HG03457 (cell line): ENCODE results near the gene FAM151A.
"Not testable (repeated sequence)": the region's sequence is repeated elsewhere in the genome, so short reads cannot be mapped to it uniquely, and the experiment has no call there.

Experiments
- ATAC-seq: cut with Tn5 transposase; IDR thresholded peaks from one replicate; pipeline ENCODE4 v1.9.1; 2021; ENCODE audit warnings: moderate number of reproducible peaks; ENCODE audit not compliant: unreplicated experiment

Gene FAM151A

DNA sequence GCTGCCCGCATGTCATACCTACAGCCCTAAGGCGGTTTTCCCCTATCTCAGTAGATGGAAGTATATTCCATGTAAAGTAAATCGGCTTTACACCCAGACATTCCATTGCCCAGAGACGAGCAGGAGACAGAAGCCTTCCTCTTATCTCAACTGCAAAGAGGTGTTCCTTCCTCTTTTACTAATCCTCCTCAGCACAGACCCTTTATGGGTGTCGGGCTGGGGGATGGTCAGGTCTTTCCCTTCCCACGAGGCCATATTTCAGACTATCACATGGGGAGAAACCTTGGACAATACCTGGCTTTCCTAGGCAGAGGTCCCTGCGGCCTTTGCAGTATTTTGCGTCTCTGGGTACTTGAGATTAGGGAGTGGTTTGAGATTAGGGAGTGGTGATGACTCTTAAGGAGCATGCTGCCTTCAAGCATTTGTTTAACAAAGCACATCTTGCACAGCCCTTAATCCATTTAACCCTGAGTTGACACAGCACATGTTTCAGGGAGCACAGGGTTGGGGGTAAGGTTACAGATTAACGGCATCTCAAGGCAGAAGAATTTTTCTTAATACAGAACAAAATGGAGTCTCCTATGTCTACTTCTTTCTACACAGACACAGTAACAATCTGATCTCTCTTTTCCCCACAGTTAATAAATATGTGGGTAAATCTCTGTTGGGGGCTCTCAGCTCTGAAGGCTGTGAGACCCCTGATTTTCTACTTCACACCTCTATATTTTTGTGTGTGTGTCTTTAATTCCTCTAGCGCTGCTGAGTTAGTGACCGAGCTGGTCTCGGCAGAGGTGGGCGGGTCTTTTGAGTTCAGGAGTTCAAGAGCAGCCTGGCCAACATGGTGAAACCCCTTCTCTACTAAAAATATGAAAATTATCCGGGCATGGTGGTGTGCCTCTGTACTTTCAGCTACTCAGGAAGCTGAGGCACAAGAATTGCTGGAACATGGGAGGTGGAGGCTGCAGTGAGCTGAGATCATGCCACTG lies 13.4 kb upstream of the FAM151A start:
- ATAC-seq: not testable (repeated sequence)

DNA sequence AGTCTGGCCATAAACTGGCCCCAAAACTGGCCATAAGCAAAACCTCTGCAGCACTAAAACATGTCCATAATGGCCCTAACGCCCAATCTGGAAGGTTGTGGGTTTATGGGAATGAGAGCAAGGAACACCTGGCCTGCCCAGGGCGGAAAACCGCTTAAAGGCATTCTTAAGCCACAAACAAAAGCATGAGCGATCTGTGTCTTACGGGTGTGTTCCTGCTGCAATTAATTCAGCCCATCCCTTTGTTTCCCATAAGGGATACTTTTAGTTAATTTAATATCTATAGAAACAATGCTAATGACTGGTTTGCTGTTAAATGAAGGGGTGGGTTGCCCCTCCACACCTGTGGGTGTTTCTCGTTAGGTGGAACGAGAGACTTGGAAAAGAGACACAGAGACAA lies 12.5 kb upstream of the FAM151A start:
- not testable (repeated sequence) for ATAC-seq

DNA sequence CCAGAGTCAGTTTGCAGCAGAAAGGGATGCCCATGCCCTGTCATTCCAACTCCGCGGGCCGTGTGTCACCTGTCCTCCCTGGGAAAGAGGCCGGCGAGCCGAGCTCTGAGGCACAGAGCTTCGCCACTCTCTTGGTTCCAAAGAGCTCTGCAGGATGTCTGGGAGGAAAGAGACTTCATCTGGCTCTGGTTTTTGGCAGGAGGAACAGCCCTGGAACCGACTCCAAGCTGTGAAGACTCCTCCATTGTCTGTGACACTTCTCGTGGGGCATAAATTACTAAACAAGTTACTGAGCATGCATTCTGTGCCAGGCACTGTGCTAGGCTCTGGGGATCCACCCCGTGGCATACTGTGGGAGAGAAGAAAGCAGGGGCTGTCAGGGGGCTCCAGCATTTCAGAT lies 3.9 kb upstream of the FAM151A start:
- ATAC-seq: no peak

DNA sequence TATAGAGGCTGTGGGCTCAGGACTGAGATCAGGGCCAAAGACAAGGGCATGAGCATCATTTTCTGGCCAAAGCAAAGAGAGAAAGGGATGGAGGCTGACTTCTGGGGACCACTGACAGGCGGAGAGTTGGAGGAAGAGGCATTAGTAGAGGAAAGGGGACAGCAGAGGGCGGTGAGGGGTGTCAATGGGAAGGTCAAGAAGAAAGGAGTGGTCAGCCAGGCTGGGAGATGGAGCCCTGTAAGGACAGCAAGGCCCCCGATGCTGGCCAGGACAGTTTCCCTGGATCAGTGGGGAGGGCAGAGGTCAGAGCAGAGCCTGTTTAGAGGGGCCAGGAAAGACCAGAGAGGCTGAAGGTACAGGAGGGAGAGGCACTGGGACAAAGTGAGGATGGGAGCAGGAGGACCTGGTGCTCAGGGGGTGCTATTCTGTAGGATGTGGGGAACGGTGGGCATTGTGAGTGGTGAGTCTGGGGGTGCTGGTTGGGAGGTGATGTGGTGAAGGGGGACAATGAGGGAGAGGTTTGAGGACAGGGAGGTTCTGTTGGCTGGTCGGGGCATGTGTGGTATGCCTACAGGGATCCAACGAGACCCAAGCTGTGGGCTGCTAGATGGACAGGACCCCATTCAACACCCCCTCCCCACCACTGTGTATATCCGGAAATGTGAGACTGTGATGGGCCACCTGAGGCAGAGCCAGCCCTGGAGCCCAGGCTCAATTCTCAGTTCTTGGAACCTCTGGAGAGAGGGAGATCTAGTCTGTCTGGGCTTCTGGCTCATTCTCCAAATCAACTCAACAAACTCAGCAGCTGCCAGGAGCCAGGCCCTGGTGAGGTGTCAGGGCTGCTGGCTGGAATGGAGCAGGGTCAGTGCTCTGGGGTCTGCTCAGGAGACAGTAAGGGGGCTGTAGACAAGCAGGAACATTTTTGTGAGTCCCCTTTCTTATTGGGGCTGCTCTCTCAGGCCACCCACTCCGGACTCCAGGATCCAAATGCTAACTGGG lies 1.4 kb upstream of the FAM151A start:
- ATAC-seq: no peak

DNA sequence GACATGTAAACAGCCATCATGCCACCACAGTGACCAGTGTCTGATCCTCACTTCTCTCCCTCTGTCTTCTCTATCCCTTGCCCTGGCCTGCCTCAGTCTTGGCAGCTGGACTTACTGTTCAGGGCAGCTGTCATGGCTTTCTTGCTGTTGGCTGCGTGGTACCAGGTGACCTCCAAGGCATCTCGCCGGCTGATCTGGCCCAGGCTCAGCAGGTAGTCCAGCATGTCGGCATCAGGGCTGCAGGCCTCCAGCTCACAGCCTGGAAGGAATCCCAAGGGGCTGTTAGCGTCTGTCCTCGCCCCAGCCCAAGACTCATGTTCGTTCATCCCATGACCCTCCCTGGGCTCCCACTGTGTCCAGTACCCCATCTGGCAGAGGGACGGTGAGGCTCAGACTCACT lies 3.6 kb downstream of the FAM151A start:
- no peak for ATAC-seq

DNA sequence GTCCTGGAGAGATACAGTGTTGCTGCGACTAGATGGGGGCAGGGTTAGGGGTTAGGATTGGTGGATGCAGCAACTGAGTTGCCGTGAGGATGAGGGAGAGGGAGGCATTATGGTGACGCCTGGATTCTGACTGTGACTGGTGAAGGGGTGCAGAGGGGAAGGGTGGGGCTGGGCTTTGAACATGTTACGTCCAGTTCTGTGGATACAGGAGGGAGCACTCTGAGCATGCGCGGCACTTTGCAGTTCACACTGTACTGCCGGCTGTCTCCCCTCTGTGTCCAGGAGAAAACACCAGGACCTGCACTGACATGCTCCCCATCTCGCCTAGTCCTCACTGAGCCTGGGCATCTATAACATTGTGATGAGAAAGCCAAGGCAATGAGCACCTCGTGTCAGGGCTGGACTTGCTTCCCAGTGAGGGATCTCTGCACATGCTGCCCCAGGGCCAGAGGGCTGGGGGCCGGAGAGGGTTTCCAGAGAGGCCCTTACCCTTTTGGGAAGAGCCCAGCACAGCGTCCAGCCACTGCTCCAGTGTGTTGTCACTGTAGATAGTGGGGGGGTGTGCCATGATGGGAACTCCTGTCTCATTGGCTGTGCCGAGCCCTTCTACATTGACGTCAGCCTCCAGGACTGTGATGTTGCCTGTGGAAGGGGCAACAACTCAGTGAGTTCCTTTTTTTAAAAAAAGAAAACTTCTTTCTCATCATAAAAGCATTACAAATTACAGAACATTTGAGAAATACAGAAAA lies 7.6 kb downstream of the FAM151A start:
- no peak for ATAC-seq

DNA sequence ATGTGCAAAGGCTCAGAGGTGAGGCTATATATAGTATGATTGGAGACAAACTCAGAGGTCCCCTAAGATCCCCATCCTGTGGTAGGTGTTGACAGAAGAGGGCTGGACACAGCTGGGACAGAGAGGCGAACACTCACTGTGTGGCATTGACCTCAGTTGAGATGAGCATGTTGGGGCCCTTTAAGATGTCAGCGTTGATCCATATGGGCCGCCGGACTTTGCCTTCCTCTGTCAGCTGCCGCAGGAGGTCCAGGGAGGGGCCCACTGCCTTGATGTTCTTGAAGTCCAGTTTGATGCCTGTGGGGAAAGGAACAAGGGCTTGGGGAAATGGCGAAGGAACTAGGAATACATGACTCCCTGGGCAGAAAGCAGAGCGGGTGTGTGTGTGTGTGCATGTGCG lies 8.8 kb downstream of the FAM151A start:
- ATAC-seq: no peak

DNA sequence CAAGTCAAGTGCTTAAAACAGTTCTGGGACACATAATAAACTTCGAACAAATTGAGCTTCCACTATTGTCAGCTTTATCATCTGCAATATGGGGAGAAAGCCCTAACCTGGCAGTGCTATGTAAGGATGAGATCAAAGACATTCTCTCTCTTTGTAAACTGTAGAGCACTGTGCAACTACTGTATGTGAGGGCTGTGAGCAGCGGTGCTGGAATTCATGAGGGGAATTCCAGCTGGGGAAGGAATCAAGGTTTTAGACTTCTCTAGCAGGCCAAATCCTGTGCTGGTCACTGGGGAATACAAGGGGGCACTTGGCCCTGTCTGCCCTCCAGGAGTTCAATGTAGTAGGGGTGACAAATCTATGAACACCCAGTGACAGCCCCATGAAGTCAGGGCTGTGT lies 9.3 kb downstream of the FAM151A start:
- no peak for ATAC-seq

DNA sequence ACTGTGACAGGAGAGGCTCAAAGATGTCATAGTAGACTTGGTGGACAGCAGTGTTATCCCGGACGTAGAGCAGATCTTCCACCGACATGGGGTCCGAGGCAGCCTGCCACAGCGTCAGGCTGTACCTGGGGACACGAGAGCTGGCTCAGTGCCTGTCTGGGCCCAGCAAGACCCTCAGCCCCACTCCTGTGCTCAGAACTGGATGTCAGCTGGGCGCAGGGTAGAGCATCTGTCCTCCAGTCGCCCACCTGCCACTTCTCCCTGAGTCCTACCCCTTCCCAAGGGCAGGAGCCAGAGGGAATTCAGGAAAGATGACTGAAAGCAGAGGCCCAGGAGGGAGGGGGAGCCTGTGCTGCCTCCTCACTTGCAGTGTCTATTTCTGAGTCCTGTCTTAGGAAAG lies 11.7 kb downstream of the FAM151A start:
- ATAC-seq: no peak

DNA sequence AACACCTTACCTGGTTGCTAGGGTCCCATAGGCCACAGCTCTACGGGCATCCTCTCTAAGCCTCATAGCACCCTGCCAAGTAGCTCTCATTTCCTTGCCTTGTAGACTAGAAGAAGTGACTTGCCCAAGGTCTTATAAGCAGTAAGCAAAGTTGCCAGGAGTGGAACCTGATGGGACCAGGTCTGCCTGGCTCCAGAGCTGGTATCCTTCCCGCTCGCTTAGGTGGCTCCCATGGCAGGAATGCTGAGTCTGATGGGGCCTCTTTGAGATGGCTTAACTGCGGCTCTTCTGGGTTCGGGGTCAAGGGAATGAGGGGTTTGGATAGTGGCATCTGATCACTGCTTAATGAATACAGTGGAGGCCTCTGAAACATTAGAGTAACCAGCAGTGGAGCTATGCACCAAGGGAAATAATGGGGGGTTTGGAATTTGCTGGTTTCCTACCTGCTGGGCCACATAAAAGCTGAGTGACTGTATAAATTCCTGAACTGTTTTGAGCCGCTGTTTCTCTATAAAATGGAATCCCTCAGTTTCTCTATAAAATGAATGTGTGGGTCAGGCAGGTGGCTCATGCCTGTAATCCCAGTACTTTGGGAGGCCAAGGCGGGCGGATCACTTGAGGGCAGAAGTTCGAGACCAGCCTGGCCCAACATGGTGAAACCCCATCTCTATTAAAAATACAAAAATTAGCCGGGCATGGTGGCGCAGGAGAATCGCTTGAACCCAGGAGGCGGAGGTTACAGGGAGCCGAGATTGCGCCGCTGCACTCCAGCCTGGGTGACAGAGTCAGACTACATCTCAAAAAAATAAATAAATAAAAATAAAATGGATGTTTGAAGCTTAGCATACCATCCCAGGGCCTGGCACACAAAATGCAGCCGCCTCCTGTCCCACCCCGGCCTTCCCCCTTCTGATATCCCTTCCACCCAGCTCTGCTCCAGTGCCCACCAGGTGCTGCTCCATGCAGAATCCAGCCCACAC lies 12.4 kb downstream of the FAM151A start:
- ATAC-seq: no peak

DNA sequence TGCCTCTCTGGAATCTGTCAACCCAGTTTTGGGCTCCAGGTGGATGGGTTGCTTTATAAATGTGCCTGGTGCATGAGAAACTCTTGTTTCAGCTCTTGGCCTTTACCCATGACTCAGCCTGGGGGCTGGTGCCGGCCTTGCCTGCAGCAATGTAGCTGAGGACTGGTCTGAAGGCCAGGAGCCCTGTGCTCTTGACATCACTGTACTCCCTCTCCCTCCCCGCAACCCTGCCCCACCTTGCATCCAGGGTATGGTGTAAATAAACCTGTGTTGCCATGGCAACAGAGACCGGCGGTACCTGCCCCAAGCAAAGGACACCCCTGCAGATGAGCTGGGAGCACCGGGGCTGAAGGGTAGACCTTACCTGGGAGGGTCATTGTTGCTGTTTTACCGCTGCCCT lies 13.3 kb downstream of the FAM151A start:
- ATAC-seq: no peak

DNA sequence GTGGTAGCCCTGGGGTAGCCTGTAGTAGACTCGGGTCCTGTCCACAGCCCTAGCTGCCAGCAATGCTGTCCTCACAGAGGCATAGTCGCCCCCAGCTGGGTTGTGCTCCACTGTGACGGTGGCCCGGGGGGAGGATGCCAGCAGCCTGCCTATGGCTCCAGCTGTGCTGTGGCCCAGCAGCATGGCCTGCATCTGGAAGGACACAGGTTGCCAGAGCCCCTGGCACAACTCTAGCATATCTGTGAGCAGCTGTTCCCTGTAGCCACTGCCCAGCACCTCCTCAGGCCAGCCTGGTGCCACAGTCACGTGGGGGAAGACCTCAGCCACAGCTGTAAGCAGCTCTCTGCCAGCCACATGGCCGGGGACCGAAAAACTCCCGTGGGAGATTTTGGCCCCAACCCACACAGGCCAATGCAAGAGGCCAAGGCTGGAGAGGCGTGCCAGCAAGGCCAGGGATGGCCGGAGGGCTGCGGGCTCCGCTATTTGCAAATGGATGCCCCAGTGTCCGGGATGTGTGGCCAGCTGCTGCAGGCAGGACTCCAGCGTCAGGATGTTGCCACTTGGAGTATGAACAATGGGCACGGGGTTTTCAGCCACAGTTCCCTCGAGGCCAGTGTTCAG lies 13.9 kb downstream of the FAM151A start:
- ATAC-seq: no peak

DNA sequence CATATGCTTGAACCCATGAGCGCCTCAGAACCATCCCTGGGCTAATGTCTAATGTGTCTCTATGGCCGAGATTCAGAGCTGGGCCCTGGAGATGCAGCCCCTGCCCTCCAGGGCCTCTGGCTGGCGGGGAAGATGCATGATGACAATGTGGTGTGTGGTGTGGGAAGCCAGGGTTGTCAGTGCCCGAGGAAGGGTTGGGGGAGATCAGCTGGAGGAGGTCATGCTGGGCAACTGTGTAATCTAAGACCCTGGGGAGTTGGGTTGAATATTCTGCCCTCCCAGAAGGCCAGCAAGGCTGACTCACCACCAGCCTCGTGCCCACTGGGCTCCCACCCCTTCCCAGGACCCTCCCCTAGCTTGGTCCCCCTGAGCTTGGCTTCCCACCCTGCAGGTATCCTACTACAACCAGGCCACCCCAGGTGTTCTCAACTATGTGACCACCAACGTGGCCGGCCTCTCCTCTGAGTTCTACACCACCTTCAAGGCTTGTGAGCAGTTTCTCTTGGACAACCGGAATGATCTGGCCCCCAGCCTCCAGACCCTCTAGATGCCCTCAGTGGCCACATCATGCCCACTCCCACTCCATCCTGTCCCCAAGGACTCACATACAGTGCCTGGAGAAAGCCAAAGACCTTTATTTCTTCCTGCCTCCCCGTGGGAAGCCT lies 14.6 kb downstream of the FAM151A start:
- no peak for ATAC-seq

DNA sequence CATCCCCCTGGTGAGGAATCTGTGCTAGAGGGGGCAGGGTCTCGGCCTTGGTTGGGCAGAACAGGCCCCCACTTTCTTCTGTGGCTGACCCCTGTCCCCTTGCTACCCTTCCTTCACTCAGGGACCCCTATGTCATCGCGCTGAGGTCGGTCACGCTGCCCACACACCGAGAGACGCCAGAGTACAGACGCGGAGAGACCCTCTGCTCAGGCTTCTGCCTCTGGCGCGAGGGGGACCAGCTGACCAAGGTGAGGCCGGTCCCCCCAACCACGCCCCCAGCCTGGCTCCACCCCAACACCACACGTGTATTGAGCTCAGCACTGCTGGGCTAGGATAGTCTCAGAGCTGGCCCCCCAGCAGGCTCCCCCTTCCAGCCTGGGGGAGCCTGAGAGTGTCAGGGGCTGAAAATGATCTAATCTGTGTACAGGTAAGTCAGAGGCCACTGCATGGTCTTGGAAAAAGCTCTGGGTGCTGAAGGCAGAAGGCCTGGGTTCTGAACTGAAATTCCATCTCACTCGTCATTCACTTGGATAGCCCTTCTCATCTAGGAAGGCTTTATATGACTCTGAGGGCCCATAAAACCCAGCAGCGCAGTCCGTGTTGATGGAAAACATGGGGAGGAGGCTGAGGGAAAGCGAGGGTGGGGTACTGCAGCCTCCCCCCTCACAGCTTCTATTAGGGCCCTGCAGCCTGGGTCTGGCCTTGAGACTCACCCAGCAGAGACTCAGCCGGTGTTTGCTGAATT lies 15.3 kb downstream of the FAM151A start:
- ATAC-seq: no peak

DNA sequence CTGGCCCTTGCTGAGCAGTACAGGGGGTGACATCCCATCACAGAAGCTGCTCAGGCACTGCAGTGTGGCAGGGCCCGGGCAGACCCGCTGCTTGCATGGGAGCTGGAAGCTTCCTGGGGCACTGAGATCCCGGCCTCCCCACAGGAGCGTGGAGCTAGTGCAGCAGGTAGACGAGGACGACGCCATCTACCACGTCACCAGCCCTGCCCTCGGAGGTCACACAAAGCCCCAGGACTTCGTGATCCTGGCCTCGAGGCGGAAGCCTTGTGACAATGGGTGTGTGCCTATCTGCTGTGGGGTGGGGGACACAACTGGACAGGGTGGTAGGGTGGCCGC lies 16.4 kb downstream of the FAM151A start:
- no peak for ATAC-seq

DNA sequence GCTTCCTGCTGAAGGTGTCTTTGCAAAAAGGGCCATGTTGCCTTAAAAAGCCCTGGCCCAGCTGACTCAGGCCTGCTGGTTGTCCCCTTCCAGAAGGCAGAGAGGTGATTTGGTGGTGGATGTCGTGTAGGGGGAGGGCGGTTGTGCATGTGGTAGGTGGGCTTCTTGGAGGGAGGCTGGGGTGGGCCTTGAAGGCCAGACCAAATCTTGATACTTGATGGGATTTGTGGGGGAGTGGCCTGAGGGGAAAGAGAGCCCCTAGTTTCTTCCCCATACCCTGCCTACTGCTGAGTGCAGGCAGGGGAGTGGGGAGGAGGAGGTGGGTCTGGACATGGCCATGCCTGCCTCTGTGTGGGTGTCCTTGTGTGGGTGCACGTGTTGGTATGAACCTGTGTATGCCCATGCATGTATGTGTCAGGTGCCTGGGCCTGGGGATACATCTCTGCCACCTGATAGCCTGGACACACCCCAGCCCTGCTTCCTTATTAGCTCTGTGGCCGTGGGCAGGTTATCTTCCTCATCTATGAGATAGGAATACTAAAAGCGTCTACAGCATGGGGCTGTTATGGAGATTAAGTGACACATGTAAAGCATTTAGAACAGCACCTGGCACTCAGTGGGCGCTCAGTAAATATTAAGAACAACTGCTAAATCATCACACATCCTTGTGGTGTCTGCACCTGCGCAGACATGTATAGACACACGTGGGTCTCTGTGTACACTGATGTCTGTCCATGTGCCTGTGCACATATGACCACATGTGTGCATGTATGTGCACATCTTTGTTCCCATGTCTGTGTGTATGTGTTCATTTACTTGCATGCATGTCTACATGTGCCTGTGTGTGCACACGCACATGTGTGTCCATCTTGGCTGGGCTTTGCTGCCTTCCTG lies 17.0 kb downstream of the FAM151A start:
- ATAC-seq: no peak
